ENCODE data around the gene TTC3. TPM values are rescaled to one million over a fixed set of nuclear protein-coding genes. Genes with fewer than 3 reads are reported as not detected.
"Not testable (repeated sequence)": the region's sequence is repeated elsewhere in the genome, so short reads cannot be mapped to it uniquely, and the experiment has no call there.

TTC3 gene
- total RNA-seq, 1 donor from 2014 or later: 57.2 TPM

DNA sequence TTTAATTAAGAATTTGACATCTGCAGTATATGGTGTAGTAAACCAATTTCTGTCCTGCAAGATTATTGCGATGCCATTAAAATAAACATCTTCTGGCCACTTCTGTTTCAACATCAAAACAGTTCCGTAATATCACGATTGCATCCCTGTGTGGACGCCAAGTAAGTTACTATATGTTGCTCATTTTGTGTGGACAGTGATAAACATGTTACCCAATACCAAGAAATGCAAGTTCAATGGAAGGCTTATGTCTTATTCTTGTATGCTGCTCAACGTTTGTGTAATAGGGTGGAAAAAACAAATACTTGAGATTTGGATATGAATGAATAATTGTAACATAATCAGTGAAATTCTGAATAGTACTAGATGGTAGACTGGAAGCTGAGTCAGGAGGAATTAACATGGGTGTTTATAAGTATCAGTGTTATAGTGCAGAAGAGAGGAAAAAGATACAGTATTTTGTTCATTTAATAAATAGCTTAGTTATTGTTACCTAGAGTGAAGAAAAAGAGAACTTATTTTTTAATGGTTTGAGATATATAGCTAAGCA, 15.2 kb downstream of the TTC3 start:
- intact Hi-C loops (cut with micrococcal nuclease): no loop called here

DNA sequence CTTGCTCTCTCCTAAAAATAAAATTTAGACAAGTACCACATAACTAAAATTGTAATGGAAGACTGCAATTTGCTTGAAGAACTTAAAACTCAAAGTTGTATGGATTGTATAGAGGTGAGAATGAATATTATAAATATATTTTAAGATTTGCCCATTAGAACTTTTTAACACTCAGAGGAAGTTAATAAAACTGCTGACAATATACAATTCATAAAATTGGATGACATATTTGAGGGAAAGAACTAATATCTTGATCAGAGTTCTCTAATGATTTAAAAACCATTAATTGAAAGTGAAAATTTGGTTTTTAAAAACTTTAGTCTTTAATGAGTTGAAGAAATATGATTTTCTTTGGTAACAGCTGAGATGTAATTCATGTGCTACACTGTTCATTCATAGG, 20.9 kb downstream of the TTC3 start:
- intact Hi-C loops (cut with micrococcal nuclease): no loop called here

DNA sequence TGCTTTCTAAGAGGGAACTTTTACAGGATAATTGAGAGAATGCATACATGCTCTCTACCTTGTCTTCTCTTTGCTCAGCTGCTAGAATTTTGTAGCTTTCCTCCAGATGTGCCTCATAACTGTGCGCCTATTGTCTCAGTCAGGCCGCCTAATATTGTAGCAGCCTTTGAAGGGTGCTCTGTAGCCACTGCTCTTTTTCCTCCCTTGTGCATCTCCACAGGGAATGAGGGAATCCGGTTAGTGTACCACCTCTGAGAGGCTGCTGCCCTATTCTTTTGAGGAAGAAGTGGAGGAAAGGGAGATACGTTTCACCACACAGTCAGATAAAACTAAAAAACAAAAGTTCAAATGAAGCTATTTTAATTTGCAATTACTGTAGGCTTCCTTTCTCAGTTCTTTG, 22.8 kb downstream of the TTC3 start:
- intact Hi-C loops (cut with micrococcal nuclease): no loop called here

DNA sequence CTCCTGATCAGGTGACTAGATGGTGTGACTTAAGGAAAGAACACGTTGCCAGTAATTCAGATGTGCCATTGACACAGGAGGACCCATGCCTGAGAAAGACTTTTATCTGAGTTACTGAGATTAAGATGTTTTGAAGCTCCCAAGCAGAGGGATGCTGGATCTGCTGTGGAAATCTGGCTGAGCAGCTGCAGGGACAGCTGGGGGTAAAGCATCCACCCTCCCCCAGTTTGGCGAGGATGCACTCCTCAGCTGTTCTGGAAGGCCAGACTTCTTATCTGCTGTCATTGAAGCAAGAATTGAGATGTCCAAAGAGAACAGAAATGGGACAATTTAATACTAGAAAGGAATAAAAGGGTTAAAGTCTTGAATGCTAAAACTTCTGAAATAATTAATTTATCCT, 25.7 kb downstream of the TTC3 start:
- intact Hi-C loops (cut with micrococcal nuclease): no loop called here

DNA sequence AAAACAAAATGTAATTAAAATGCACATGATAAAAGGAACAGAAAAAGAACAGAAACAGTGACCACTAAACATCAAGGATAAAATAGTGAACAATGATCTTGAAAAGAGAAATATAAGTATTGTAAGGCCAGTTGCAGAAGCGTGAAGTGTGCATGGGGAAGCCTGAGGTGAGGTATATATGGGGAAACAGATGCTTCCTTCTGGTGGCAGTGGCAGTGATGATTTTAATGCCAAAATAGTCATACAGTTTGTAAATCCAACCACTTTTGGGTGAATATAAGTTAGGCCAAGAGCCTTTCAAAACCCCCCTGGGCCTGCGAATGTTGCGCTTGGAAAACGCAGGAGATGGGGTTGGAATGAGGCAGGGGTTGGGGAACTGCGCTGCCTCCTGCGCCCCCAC, 27.3 kb downstream of the TTC3 start:
- intact Hi-C loops (cut with micrococcal nuclease): no loop called here

DNA sequence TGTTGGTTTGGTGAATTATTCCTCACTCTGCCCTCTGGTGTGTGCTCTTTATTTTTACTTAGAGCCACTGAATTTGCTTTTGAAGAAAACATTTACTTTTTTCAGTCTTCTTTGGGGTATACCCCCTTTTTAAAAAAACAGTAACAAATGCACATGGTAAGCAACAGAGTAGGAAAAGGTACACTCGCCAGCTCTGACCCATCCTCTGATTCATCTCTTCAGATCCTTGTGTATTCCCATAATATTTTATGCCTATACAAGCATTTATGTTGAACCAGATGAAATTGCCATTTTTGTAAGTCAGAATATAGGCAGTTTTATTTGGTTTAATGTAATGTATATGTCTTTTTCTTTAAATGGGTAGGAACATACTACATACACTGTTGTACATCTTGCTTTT, 28.3 kb downstream of the TTC3 start:
- intact Hi-C loops (cut with micrococcal nuclease): no loop called here

DNA sequence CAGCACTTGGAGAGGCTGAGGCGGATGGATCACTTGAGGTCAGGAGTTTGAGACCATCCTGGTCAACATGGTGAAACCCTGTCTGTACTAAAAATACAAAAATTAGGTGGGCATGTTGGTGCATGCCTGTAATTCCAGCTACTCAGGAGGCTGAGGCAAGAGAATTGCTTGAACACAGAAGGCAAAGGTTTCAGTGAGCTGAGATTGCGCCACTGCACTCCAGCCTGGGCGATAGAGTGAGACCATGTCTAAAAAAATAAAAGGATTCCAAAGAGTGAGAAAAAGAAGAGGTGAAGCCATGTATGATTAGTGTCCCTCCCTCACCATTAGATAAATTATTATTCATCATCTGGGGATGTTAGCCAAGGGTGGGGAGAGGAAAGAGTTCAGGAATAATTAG, 29.7 kb downstream of the TTC3 start:
- intact Hi-C loops (cut with micrococcal nuclease): not testable (repeated sequence)

DNA sequence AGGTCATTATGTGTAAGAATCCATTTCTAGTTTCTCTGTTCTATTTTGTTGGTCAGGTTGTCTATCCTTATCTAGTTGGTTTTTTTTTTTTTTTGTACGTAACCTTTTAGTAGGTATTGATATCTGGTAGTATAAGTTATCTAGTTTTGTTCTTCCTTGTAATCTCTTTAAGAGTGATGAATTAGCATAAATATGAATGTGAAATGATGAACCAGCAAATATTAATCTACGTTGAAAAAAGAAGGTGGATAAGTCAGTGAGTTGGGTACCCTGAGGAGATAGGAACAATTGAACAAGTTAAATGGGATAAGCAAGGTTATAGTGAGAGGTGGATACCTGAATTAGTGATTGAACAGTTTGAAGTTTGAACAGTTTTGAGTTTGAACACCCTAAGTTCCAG, 33.9 kb downstream of the TTC3 start:
- intact Hi-C loops (cut with micrococcal nuclease): no loop called here

DNA sequence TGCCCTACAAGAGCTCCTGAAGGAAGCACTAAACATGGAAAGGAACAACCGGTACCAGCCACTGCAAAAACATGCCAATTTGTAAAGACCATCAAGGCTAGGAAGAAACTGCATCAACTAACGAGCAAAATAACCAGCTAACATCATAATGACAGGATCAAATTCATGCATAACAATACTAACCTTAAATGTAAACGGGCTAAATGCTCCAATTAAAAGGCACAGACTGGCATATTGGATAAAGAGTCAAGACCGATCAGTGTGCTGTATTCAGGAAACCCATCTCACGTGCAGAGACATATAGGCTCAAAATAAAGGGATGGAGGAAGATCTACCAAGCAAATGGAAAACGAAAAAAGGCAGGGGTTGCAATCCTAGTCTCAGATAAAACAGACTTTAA, 38.0 kb downstream of the TTC3 start:
- intact Hi-C loops (cut with micrococcal nuclease): not testable (repeated sequence)

DNA sequence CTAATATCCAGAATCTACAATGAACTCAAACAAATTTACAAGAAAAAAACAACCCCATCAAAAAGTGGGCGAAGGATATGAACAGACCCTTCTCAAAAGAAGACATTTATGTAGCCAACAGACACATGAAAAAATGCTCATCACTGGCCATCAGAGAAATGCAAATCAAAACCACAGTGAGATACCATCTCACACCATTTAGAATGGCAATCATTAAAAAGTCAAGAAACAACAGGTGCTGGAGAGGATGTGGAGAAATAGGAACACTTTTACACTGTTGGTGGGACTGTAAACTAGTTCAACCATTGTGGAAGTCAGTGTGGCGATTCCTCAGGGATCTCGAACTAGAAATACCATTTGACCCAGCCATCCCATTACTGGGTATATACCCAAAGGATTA, 41.2 kb downstream of the TTC3 start:
- intact Hi-C loops (cut with micrococcal nuclease): not testable (repeated sequence)

DNA sequence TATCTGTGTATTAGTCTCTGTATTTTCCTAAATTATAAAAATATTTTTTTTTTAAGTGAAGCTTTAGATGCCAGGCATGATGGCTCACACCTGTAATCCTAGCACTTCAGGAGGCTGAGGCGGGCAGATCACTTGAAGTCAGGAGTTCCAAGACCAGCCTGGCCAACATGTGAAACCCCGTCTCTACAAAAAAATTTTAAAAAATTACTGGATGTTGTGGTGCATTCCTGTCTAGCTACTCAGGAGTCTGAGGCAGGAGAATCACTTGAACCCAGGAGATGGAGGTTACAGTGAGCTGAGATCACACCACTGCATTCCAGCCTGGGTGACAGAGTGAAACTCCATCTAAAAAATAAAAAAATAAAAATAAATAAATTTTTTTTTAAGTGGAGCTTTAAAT, 43.4 kb downstream of the TTC3 start:
- intact Hi-C loops (cut with micrococcal nuclease): not testable (repeated sequence)

DNA sequence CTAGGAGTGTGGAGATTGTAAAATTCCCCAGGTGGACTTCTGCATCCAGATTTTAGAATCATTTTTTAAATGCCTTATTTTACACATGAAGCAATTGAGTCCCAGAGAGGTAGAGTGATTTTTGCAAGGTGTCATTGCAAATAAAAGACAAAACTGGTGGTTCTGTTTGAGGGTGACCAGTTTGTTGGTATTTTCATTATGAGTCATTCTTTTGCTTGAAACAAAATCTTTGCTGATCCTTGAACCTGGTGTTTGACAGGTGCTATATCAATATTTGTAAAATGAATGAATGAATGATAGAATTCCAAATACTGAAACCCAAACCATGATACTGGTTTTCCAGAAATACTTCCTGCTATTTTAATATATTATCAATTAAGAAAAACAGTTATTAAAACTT, 44.1 kb downstream of the TTC3 start:
- intact Hi-C loops (cut with micrococcal nuclease): no loop called here

DNA sequence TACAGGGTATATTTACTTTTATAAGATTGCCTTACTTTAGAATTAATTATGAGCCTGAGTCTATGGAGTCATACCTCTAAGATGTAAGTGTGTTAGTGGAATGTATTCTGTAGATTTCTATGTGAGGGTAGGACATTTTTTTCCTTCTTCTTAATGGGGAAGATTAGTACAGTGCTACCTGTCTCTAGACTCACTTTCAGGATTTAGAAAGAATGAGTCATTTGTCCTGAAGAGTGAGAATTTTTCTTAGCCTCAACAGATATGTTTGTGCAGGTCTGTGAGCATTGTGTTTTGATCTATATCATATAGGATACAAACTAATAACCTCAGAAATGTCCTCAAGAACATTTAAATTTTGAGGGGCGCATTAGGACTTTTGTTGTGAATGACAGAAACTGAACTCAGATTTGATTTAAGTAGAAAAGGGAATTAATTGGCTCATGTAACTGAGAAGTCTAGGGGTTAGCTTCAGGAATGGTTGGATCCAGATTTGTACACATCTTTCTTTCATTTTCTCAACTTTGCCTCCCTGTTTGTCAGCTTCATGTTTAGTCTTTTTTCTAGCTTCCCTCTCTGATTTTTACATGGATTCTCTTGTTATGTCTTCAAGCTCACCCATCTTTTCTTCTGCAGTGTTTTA, 45.3 kb downstream of the TTC3 start:
- intact Hi-C loops (cut with micrococcal nuclease): no loop called here

DNA sequence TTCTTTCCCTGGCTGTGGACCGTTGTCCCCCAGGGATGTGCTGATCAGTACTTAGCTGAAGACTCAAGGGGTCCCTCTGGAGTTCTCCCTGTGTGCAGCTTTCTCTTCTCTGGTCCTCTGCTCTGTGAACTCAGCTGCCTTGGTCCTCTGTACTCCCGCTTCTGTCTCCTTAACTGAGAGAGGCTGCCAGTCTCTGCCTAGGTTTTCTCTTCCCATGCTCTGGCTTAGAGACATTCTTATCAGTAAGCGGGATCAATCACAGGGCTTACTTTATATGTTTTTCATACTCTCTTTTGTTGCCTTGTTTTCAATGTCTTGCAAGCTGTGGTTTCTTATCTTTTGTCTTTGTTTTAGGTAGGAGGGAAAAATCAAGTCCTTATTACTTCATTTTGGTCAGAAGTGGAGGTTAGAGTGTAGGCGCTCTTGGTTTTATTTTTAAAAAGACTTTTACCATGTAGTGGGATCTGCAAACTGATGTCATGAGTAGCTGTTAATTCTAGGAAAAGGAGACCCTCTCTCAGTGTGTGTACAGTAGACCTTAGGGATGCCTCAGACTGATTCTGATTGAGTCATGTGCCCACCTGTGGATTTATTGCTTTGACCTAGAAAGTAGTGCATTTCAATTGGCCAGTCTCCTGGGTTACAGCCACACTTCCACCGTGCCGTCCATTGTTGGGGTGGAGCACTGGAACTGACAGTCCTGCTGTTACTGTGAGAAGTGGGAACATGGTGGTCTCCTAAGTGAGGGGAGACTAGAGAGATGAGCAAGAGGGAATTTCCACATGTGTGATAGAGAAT, 46.6 kb downstream of the TTC3 start:
- intact Hi-C loops (cut with micrococcal nuclease): no loop called here

DNA sequence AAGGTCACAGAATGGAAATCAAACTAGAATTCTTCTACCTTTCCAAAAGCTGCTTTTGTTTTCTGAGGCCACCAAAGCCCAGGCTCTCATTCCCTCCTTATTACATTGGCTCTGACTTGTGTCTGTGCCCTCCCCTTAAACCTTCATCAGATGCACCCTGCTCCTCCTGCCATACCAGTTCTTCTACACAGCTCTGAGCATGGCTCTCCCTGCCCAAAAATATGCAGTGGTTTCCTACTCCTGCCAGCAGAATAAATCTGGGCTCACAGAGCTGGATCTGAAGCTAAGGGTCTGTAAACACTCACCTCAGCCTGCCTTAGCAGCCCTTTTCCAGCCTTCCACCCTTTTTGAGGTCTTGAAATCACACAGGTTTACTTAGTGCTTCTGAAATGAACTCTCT, 55.0 kb downstream of the TTC3 start:
- intact Hi-C loops (cut with micrococcal nuclease): no loop called here

DNA sequence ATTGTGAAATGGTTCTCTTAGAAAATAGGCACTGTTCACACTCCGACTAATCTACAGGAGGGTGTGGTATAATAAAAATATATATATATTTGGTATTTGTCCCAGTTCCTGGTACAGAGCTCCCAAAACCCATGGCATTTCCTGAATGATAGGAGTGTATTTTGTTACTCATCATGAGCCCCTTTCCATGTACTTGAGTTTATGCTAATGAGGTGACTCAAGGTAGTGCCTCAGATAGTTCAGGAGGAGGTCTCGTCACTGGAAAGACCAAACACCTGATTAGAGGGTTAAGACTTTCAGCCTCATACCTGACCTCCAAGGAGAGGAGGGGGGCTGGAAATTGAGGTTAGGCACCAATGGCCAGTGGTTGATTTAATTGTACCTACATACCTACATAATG, 57.9 kb downstream of the TTC3 start:
- intact Hi-C loops (cut with micrococcal nuclease): no loop called here

DNA sequence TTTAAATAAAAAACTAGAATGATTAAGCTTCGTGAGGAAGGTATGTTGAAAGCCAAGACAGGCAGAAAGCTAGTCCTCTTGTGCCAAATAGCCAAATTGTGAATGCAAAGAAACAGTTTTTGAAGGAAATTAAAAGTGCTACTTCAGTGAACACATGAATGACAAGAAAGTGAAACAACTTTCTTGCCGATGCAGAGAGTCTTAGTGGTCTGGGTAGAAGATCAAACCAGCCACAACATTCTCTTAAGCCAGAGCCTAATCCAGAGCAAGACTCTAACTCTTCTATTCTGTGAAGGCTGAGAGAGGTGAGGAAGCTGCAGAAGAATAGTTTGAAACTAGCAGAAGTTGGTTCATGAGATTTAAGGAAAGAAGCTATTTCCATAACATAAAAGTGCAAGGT, 63.2 kb downstream of the TTC3 start:
- intact Hi-C loops (cut with micrococcal nuclease): no loop called here

DNA sequence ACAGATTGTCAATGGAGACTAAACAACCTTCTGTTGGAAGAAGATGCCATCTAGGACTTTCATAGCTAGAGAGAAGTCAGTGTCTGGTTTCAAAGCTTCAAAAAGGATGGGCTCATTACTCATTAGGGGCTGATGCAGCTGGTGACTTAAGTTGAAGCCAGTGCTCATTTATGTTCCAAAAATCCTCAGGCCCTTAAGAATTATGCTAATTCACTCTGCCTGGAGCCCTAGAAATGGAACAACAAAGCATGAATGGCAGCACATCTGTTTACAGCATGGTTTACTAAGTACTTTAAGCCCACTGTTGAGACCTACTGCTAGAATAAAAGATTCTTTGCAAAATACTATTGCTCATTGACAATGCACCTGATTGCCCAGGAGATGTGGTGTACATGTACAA, 63.7 kb downstream of the TTC3 start:
- intact Hi-C loops (cut with micrococcal nuclease): no loop called here

DNA sequence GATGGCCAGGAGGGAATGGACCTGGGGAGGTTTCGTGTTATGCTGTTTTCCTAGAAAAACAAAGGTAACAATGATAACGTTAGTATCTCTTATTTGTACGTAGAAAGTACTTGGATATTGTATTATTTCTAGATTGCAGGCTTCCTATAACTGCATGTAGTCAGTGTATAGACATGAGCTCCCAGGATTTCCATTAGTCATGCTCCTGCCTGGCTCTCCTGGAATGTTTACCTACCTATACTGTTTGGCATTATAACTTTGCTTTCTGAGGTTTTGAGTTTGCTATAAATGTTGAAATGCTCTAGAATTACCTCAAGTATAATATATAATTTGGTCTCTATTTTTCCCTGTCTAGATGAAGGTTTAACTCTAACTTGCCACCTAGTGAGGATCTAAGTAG, 66.1 kb downstream of the TTC3 start:
- intact Hi-C loops (cut with micrococcal nuclease): no loop called here

DNA sequence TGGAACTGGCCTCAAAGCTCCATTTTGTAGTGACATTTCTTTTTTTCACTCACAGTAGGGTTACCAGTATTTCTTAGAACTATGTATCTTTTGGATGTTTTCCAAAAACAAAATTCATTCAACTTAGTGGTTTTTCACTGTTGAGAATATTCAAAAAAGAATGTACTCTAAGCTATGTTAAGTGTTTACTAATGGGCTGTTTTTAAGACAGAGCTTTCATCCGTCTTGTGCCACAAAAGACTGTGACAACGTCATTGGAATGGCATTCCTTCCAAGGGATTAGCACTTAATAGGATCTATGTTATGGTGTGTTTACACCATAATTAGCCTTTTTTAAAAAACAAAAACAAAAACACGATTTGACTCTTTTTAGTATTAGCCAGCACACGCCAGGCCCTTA, 66.8 kb downstream of the TTC3 start:
- intact Hi-C loops (cut with micrococcal nuclease): no loop called here

DNA sequence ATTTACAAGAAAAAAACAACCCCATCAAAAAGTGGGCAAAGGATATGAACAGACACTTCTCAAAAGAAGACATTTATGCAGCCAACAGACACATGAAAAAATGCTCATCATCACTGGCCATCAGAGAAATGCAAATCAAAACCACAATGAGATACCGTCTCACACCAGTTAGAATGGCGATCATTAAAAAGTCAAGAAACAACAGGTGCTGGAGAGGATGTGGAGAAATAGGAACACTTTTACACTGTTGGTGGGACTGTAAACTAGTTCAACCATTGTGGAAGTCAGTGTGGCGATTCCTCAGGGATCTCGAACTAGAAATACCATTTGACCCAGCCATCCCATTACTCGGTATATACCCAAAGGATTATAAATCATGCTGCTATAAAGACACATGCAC, 70.3 kb downstream of the TTC3 start:
- intact Hi-C loops (cut with micrococcal nuclease): not testable (repeated sequence)

DNA sequence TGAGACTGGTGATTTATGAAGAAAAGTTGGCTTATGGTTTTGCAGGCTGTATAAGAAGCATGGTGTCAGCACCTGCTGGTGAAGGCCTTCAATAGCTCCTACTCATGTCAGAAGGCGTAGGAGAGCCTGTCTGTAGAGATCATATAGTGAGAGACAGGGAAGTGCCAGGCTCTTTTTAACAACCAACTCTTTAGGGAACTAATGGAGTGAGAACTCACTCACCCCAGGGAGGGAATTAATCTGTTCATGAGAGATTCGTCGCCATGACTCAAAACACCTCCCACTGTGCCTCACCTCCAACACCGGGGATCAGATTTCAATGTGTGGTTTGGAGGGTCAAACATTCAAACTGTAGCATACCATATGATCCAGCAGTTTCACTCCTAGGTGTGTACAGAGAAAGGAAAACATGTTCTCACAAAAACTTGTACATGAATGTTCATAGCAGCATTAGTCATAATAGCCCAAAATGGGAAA, 72.6 kb downstream of the TTC3 start:
- intact Hi-C loops (cut with micrococcal nuclease): no loop called here
